ENCODE results near the gene ADAM15. TPM values are rescaled to one million over a fixed set of nuclear protein-coding genes. Genes with fewer than 3 reads are reported as not detected.

Gene ADAM15, protein sequence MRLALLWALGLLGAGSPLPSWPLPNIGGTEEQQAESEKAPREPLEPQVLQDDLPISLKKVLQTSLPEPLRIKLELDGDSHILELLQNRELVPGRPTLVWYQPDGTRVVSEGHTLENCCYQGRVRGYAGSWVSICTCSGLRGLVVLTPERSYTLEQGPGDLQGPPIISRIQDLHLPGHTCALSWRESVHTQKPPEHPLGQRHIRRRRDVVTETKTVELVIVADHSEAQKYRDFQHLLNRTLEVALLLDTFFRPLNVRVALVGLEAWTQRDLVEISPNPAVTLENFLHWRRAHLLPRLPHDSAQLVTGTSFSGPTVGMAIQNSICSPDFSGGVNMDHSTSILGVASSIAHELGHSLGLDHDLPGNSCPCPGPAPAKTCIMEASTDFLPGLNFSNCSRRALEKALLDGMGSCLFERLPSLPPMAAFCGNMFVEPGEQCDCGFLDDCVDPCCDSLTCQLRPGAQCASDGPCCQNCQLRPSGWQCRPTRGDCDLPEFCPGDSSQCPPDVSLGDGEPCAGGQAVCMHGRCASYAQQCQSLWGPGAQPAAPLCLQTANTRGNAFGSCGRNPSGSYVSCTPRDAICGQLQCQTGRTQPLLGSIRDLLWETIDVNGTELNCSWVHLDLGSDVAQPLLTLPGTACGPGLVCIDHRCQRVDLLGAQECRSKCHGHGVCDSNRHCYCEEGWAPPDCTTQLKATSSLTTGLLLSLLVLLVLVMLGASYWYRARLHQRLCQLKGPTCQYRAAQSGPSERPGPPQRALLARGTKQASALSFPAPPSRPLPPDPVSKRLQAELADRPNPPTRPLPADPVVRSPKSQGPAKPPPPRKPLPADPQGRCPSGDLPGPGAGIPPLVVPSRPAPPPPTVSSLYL
- total RNA-seq, result 10 to 100 TPM; 29.7 to 29.8 TPM

DNA sequence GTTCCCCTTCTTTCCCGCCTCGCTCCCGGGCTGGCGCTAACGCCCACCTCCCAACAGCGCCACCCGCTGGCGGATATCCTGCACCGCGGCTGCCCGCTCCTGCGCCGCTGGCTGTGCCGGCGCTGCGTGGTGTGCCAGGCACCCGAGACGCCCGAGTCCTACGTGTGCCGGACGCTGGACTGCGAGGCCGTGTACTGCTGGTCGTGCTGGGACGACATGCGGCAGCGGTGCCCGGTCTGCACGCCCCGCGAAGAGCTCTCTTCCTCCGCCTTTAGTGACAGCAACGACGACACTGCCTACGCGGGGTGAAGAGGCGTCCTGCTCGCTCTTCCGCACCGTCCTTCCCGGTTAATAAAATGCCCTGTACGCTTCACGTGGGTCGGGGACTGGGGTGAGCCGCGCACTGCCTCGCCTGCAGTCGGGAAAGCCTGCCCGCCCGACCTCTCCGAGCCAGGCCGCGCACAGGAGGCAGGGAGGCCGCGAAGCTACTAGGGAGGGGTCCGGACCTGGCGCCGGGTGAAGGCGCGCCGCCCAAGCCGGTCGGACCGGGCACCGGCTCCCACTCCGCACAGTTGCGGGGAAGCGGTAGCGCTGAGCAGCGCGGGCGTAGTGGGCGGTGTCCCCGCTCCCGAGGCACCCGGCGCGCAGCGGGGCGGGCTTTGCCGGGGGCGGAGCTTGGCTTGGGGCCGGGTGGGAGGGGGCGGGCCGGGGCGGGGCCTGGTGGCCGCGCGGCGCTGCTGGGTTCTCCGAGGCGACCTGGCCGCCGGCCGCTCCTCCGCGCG is at the start of gene ADAM15:
TSS of gene ADAM15 (plus strand) at position 757 of the 782 bp plus-strand sequence. CDS start 71 bp downstream, outside the sequence.
- ChIA-PET POLR2A (interaction anchor here (0.5 to 1.9 kb wide), 5 partner anchors 9 to 95 kb away, joined by 3 to 7 read pairs (median 3); partner anchors contain the start of genes CKS1B and PBXIP1), CTCF (interaction anchor here (0.6 to 13.8 kb wide), 36 partner anchors 7 to 586 kb away, joined by 3 to 205 read pairs (median 4); partner anchors contain the start of genes EFNA4, FLAD1, KRTCAP2 and PBXIP1)
- Mint-ChIP-seq H3K27me3 (ENCODE audit: low read depth) (peaks cover under 1% of the 10 kb centered on the region), H3K9me3 (ENCODE audit: insufficient read depth) (no peaks in the 10 kb centered on the region), H3K27ac (peak within 1 kb of the TSS; percentile 85), H3K36me3 (ENCODE audit: low read depth) (no peaks in the 10 kb centered on the region), H3K4me3 (peak within 1 kb of the TSS; percentile 83), H3K4me1 (ENCODE audit: low read depth) (peaks cover 31% of the 10 kb centered on the region)
- DNase-seq (peak; percentile 81), ATAC-seq (peak; percentile 89)

DNA sequence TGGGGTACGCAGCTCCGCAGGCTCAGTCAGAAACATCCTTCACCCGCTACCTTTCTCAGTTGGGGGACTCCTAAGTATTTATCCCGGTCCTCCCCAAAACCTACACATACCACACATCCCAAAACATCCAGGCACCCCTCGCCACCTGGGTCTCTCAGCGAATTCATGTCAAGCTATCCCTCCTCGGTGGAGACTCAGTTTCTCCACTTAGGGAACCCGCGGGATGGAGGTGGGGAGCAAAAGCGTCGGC is 49.8 kb upstream of the ADAM15 start:
- peaks cover 6% of the 10 kb centered on the region for H3K36me3 Mint-ChIP-seq (ENCODE audit: low read depth)
- peaks cover 57% of the 10 kb centered on the region for H3K4me1 Mint-ChIP-seq (ENCODE audit: low read depth)
- CTCF ChIA-PET, result interaction anchor here (0.9 to 7.9 kb wide), 8 partner anchors 11 to 1342 kb away, joined by 3 to 139 read pairs (median 18); partner anchors contain the start of genes FLAD1, PBXIP1 and PYGO2
- POLR2A ChIA-PET, result interaction anchor here (0.7 to 1.2 kb wide), 3 partner anchors 9 to 65 kb away, joined by 4 read pairs; partner anchors contain the start of genes PBXIP1 and PMVK
- H3K27ac Mint-ChIP-seq, result peak overlapping the region; percentile 79
- peak overlapping the region; percentile 86 for H3K4me3 Mint-ChIP-seq
- no peaks in the 10 kb centered on the region for H3K27me3 Mint-ChIP-seq (ENCODE audit: low read depth)
- H3K9me3 Mint-ChIP-seq (ENCODE audit: insufficient read depth), result no peaks in the 10 kb centered on the region
- no peak for DNase-seq
- ATAC-seq, result no peak

DNA sequence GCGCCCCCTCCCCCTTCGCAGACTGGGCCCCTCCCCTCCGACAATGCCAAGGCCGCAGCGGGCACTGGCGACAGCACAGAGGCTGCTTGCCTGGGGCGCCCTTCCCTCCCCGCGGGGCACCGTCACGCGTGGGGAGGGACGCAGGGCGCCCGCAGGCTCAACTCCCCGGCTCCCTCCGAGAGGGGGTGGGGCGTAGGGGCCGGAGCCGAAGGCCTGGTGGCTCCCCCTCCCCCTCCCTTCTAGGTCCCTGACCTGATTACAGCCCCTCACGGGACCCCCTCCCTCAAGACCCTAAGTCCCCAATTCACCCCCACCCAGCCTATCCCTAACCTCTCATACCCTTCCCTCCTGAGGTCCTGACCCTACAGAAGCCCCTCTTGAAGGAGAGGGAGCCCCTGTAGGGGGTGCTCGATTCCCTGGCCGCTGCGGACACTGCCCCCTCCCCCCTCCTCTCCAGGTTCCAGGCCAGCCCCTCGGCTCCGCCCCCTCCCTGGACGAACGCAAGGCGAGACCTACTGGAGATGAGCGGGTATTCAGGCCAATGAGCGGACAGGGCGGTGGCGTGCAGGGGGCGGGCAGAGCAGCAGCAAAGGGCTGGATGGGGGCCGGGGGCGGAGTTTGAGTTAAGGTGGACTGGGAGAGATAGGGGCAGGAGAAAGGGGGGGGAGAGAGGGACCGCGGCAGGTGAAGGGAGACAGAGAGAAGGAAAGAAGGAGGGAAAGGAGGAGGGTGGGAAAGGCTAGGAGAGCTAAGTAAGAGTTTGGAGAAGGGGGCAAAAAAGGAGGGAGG is 49.2 kb upstream of the ADAM15 start:
- peak overlapping the region; percentile 97 for H3K27ac Mint-ChIP-seq
- peaks cover 7% of the 10 kb centered on the region for H3K36me3 Mint-ChIP-seq (ENCODE audit: low read depth)
- H3K9me3 Mint-ChIP-seq (ENCODE audit: insufficient read depth), result no peaks in the 10 kb centered on the region
- ChIA-PET POLR2A (interaction anchor here (0.7 to 1.8 kb wide), 3 partner anchors 9 to 46 kb away, joined by 4 to 6 read pairs (median 4); partner anchors contain the start of genes FLAD1 and PBXIP1), CTCF (interaction anchor here (0.9 to 7.9 kb wide), 8 partner anchors 11 to 1343 kb away, joined by 3 to 139 read pairs (median 18); partner anchors contain the start of genes FLAD1, PBXIP1 and PYGO2)
- DNase-seq, result peak; percentile 100
- ATAC-seq, result peak; percentile 76
- H3K27me3 Mint-ChIP-seq (ENCODE audit: low read depth), result no peaks in the 10 kb centered on the region
- H3K4me1 Mint-ChIP-seq (ENCODE audit: low read depth), result peaks cover 62% of the 10 kb centered on the region
- H3K4me3 Mint-ChIP-seq, result peak overlapping the region; percentile 86

DNA sequence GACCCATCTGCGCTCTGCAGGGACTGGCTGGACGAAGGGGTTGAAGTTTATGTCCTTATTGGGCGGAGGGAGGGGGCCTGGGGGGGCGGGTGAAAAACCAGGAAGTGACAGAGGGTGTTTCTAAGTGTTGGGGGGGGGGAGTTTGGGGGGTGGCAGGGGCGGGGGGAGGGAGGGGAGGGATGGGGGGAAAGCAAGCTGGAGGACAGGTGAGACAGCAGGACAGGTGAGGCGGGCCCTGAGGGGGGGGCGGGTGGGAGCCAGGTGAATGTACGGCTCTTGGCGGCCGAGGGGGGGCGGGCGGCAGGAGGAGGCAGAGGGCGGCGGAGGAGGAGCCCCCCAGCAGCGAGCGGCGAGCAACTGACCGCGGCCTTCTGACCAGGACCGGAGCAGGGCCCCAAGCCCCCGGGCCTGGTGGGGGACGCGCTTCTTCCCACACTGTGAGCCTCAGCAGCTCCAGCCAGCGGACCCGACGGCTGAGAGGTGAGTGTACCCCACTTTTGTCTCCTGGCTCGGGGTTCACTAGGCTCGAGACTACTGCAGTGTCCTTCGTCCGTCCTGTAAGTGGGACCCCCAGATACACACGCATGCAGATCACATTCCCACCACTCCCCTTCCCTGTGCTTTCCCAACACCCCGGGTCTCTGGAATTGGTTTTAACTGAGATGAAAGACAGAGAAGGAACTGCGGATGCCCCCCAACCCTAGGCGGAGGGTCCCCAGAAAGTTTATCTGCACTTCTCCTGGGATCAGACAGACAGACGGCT is 48.5 kb upstream of the ADAM15 start, which contains the start of gene ZBTB7B:
TSS of gene ZBTB7B (plus strand) at position 339 of the 763 bp plus-strand sequence. CDS start 11,859 bp downstream, outside the sequence.
- peak within 1 kb of the TSS; percentile 93 for H3K4me3 Mint-ChIP-seq
- H3K9me3 Mint-ChIP-seq (ENCODE audit: insufficient read depth), result no peaks in the 10 kb centered on the region
- CTCF ChIA-PET, result interaction anchor here (4.2 to 7.9 kb wide), 3 partner anchors 15 to 59 kb away, joined by 18 to 139 read pairs (median 71); partner anchors contain the start of gene FLAD1
- H3K27ac Mint-ChIP-seq, result peak within 1 kb of the TSS; percentile 97
- H3K4me1 Mint-ChIP-seq (ENCODE audit: low read depth), result peaks cover 62% of the 10 kb centered on the region
- POLR2A ChIA-PET, result interaction anchor here (0.6 to 2.1 kb wide), 3 partner anchors 20 to 72 kb away, joined by 3 to 8 read pairs (median 6); partner anchors contain the start of genes CKS1B and FLAD1
- DNase-seq, result no peak
- H3K27me3 Mint-ChIP-seq (ENCODE audit: low read depth), result no peaks in the 10 kb centered on the region
- ATAC-seq, result peak; percentile 0
- H3K36me3 Mint-ChIP-seq (ENCODE audit: low read depth), result peaks cover 7% of the 10 kb centered on the region

DNA sequence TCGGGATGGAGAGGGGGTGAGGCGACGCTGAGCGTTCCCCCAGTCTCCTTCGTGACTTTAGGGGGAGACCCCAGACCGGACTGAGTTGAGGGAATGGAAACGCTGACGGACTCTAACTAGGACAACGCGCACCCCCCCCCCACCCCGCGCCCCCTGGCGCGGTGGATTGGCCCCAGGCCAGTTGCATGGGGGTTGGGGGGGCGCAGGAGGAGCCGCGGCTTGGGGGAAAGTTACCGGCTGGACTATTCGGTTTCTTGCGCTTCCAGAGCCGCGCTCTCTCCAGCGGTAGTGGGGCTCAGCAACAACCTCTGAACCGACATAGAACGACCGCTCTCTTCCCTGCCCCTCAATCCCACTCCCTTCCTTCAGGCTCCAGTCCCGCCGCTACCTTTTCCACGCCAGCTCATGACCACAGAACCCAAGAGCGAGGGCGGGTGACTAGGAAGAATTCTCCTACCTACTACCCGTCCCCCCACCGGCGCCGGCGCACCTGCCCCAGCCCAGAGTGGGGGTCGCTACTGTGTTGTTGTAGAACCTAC is 47.8 kb upstream of the ADAM15 start:
- CTCF ChIA-PET, result interaction anchor here (1.0 to 7.9 kb wide), 3 partner anchors 14 to 27 kb away, joined by 3 to 139 read pairs (median 9); partner anchors contain the start of gene FLAD1
- H3K27me3 Mint-ChIP-seq (ENCODE audit: low read depth), result no peaks in the 10 kb centered on the region
- peak overlapping the region; percentile 87 for H3K27ac Mint-ChIP-seq
- no peaks in the 10 kb centered on the region for H3K9me3 Mint-ChIP-seq (ENCODE audit: insufficient read depth)
- POLR2A ChIA-PET, result interaction anchor here (0.6 to 2.1 kb wide), 3 partner anchors 20 to 72 kb away, joined by 3 to 8 read pairs (median 6); partner anchors contain the start of genes CKS1B and FLAD1
- peaks cover 61% of the 10 kb centered on the region for H3K4me1 Mint-ChIP-seq (ENCODE audit: low read depth)
- DNase-seq (no peak), ATAC-seq (no peak)
- peak overlapping the region; percentile 93 for H3K4me3 Mint-ChIP-seq
- H3K36me3 Mint-ChIP-seq (ENCODE audit: low read depth), result peaks cover 7% of the 10 kb centered on the region

DNA sequence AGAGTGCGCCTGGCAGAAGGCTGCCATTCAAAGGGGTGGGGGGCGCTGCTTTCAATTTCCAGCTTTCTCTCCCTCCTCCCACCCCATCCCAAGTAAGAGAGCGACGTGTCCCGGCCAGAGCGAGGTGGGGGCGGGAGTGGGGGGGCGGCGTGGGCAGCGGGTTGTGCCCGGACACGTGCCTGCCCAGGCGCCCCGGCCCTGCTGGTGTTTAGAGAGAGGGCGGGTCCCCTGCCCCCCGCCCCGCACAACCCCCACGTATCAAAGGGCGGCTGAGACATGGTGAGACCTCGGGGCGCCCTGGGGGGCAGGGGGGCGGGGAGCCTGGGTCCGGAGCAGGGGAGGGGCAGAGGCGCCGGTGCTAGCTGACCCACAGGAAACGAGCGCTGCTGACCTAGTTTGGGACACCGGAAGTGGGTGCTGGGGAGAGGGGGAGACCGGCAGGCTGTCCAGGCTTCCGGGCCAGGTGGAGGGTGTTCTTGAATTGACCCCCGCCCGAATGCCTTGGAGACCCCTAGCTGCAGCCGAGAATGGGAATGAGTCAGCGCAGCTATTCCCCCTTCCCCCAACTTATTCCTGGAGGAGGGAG is 47.3 kb upstream of the ADAM15 start:
- Mint-ChIP-seq H3K36me3 (ENCODE audit: low read depth) (peaks cover 7% of the 10 kb centered on the region), H3K27ac (peak overlapping the region; percentile 87), H3K9me3 (ENCODE audit: insufficient read depth) (no peaks in the 10 kb centered on the region), H3K4me3 (peak overlapping the region; percentile 93), H3K27me3 (ENCODE audit: low read depth) (no peaks in the 10 kb centered on the region), H3K4me1 (ENCODE audit: low read depth) (peaks cover 62% of the 10 kb centered on the region)
- CTCF ChIA-PET, result interaction anchor here (1.0 to 1.4 kb wide), 2 partner anchors 13 to 27 kb away, joined by 3 to 9 read pairs; no protein-coding TSS in a partner anchor
- no peak for DNase-seq
- POLR2A ChIA-PET, result interaction anchor here (1.8 to 2.1 kb wide), 2 partner anchors 21 to 29 kb away, joined by 6 to 8 read pairs; partner anchors contain the start of genes CKS1B and FLAD1
- no peak for ATAC-seq

DNA sequence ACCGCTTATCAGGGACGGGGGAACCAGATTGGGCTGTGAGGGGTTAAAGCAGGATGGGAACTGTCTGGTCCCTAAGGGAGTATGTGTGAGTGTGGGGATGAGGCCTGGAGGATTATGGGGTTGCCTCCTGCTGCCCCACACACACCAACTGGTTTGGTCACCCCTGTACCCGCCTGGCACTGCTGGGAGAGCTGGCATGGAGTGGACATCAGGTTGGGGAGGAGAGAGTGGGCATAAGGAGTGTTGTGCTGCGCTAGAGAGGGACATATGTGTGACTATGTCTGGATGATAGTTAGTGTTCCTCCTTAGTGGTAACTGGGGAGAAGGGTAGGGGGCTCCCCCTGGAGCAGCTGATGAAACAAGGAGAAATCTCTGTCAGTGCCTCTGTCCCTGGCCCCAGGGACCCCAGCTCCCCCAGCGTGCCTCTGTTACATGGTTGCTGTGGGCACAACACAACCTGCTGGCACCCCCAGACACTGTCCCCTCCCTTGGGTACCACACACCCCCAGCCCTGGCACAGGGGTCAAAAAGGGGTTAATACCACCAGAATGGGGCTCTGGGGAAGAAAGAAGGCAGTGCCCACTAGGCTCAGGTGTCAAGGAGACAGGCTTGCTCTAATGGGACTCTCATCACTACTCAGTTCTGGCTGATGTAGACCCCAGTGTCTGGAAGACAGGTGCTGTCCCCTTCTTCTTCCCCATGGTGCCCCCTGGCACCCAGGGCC is 46.6 kb upstream of the ADAM15 start:
- no peak for DNase-seq
- no peak for ATAC-seq
- POLR2A ChIA-PET, result interaction anchor here (2.1 kb wide), 1 partner anchor 29 kb away, joined by 8 read pairs; the partner anchor contains the start of gene CKS1B

DNA sequence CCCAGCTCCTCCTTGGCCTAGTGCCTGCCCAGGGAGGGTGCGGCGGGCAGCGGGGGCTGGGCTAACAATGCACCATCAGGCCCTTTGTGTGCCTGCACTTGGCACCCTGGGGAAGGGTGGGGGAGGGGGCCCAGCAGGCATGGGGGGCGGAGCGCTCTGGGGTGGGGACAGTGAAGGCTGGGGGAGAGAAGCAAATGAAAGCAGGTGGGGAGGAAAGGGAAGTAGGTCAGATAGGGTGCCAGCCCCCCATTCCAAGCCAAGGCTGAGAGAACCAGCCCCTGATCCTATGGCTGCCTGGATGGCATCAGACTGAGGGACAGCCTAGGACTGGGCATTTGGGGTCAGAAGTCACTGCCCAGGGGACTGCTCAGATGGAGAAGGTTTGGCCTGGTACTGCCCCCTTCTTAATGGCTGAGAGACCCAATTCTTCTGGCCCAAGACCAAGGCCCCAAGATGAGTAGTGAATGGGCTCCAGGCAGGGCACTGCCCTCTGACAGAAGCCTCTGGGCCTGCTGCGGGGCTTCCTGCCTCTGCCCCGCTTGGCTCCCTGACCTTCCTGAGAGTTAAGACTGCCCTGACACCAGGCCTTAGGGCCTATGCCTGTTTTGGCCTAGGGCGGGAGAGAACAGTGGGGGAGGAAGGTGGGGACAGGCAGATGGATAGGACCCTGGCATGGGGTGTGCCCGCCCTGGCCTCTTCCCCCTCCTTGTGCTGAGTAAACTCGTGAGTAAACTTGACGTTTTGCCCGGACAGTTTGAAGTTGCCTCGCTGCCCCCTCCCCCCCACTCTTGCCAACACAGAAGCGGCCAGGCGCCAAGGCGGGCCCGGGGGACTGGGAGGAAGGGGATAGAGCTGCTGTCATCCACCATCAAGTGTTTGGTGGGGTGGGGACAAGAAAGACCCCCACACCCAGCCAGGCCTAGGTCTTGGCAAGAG is 45.8 kb upstream of the ADAM15 start:
- H3K4me3 Mint-ChIP-seq, result peak overlapping the region; percentile 22
- POLR2A ChIA-PET, result interaction anchor here (1.8 to 2.1 kb wide), 2 partner anchors 11 to 30 kb away, joined by 4 to 8 read pairs; partner anchors contain the start of gene CKS1B
- no peaks in the 10 kb centered on the region for H3K27me3 Mint-ChIP-seq (ENCODE audit: low read depth)
- H3K36me3 Mint-ChIP-seq (ENCODE audit: low read depth), result peaks cover 7% of the 10 kb centered on the region
- ATAC-seq, result no peak
- H3K27ac Mint-ChIP-seq, result peak overlapping the region; percentile 95
- H3K9me3 Mint-ChIP-seq (ENCODE audit: insufficient read depth), result no peaks in the 10 kb centered on the region
- CTCF ChIA-PET, result interaction anchor here (0.9 to 3.1 kb wide), 3 partner anchors 12 to 202 kb away, joined by 3 to 38 read pairs (median 4); no protein-coding TSS in a partner anchor
- peaks cover 63% of the 10 kb centered on the region for H3K4me1 Mint-ChIP-seq (ENCODE audit: low read depth)
- no peak for DNase-seq

More for the DNA sequence above, 46.6 kb upstream of the ADAM15 start:
- Mint-ChIP-seq H3K27ac (peak overlapping the region; percentile 85), H3K36me3 (ENCODE audit: low read depth) (peaks cover 7% of the 10 kb centered on the region), H3K9me3 (ENCODE audit: insufficient read depth) (no peaks in the 10 kb centered on the region), H3K27me3 (ENCODE audit: low read depth) (no peaks in the 10 kb centered on the region), H3K4me3 (peak overlapping the region; percentile 93), H3K4me1 (ENCODE audit: low read depth) (peaks cover 63% of the 10 kb centered on the region)
- CTCF ChIA-PET, result interaction anchor here (1.4 kb wide), 1 partner anchor 13 kb away, joined by 9 read pairs; no protein-coding TSS in a partner anchor

Data from activated CD8-positive, alpha-beta T cell treated with anti-CD3 and anti-CD28 coated beads, Interleukin-2, amount 10 ng/mL, durations not matched to agents 7 days and 5 days (primary cell).